Suppressor macrophage treated with lipopolysaccharide for 1 hour (primary cell): Measurements from ENCODE around the gene FAM78B.

Experiments used
- DNase-seq, 3 donors: peaks; one replicate each; pipeline ENCODE4 v3.0.0-alpha.2; 2020 to 2022

Gene FAM78B

GRCh38 chr1:166164646-166164994 lies 2.2 kb downstream of the FAM78B start:
- DNase-seq, result no peak

GRCh38 chr1:166159656-166160055 lies 7.1 kb downstream of the FAM78B start:
- no peak for DNase-seq

- no peak for DNase-seq
Observed at GRCh38 chr1:166156674-166157073, 10.1 kb downstream of the FAM78B start.

GRCh38 chr1:166155108-166155507 lies 11.7 kb downstream of the FAM78B start:
- DNase-seq, result no peak

GRCh38 chr1:166153525-166154314 lies 13.1 kb downstream of the FAM78B start:
- no peak for DNase-seq

- DNase-seq, result no peak
Observed at GRCh38 chr1:166152978-166153377, 13.8 kb downstream of the FAM78B start.

- no peak for DNase-seq
Observed at GRCh38 chr1:166151804-166152203, 15.0 kb downstream of the FAM78B start.

- DNase-seq, result no peak
Observed at GRCh38 chr1:166145499-166145898, 21.3 kb downstream of the FAM78B start.

GRCh38 chr1:166141969-166142368 lies 24.8 kb downstream of the FAM78B start:
- DNase-seq, result no peak

GRCh38 chr1:166140251-166140650 lies 26.6 kb downstream of the FAM78B start:
- no peak for DNase-seq

GRCh38 chr1:166139735-166140134 lies 27.1 kb downstream of the FAM78B start:
- no peak for DNase-seq

GRCh38 chr1:166136699-166137401 lies 30.0 kb downstream of the FAM78B start:
- no peak for DNase-seq

GRCh38 chr1:166136222-166136621 lies 30.6 kb downstream of the FAM78B start:
- DNase-seq, result no peak

- DNase-seq, result no peak
Observed at GRCh38 chr1:166133857-166134256, 32.9 kb downstream of the FAM78B start.

GRCh38 chr1:166133276-166133841 lies 33.4 kb downstream of the FAM78B start:
- peak in 1 of 3 donors; percentile 10 for DNase-seq

- DNase-seq, result no peak
Observed at GRCh38 chr1:166132496-166132895, 34.3 kb downstream of the FAM78B start.

- no peak for DNase-seq
Observed at GRCh38 chr1:166129006-166129405, 37.8 kb downstream of the FAM78B start.

- DNase-seq, result no peak
Observed at GRCh38 chr1:166128195-166128594, 38.6 kb downstream of the FAM78B start.

- no peak for DNase-seq
Observed at GRCh38 chr1:166127003-166127402, 39.8 kb downstream of the FAM78B start.

GRCh38 chr1:166122873-166123466 lies 43.8 kb downstream of the FAM78B start:
- DNase-seq, result no peak

- no peak for DNase-seq
Observed at GRCh38 chr1:166121010-166121409, 45.8 kb downstream of the FAM78B start.

GRCh38 chr1:166120281-166120680 lies 46.5 kb downstream of the FAM78B start:
- DNase-seq, result no peak

GRCh38 chr1:166119471-166119965 lies 47.3 kb downstream of the FAM78B start:
- DNase-seq, result no peak

- DNase-seq, result no peak
Observed at GRCh38 chr1:166117776-166118175, 49.0 kb downstream of the FAM78B start.
